ENCODE results near the gene POLR2B.
"Not testable (repeated sequence)": the region's sequence is repeated elsewhere in the genome, so short reads cannot be mapped to it uniquely, and the experiment has no call there.

The POLR2B gene

GRCh38 chr4:56978750-56979303, at the start of gene POLR2B:
TSS of gene POLR2B (plus strand) at chr4:56978896. CDS start at chr4:56978986, 90 bp downstream.
- DNase-seq = peak; percentile 90

- DNase-seq = no peak
Measured at GRCh38 chr4:56930638-56931037, 48.1 kb upstream of the POLR2B start.

GRCh38 chr4:56931924-56932323, 46.8 kb upstream of the POLR2B start:
- DNase-seq = no peak

GRCh38 chr4:56937262-56937661, 41.4 kb upstream of the POLR2B start:
- DNase-seq = no peak

- not testable (repeated sequence) for DNase-seq
Measured at GRCh38 chr4:56939826-56940225, 38.9 kb upstream of the POLR2B start.

GRCh38 chr4:56940403-56940802, 38.3 kb upstream of the POLR2B start:
- DNase-seq = no peak

- no peak for DNase-seq
Measured at GRCh38 chr4:56940971-56941370, 37.7 kb upstream of the POLR2B start.

GRCh38 chr4:56941403-56941802, 37.3 kb upstream of the POLR2B start:
- DNase-seq = no peak

- DNase-seq = no peak
Measured at GRCh38 chr4:56953680-56954520, 24.8 kb upstream of the POLR2B start.

GRCh38 chr4:56958111-56958517, 20.6 kb upstream of the POLR2B start:
- no peak for DNase-seq

- DNase-seq = no peak
Measured at GRCh38 chr4:56959100-56959499, 19.6 kb upstream of the POLR2B start.

GRCh38 chr4:56961107-56961500, 17.6 kb upstream of the POLR2B start:
- DNase-seq = no peak

GRCh38 chr4:56971383-56971782, 7.3 kb upstream of the POLR2B start:
- DNase-seq = no peak

GRCh38 chr4:56972389-56972788, 6.3 kb upstream of the POLR2B start:
- no peak for DNase-seq

GRCh38 chr4:56972809-56973208, 5.9 kb upstream of the POLR2B start:
- DNase-seq = no peak

- no peak for DNase-seq
Measured at GRCh38 chr4:56973336-56973735, 5.4 kb upstream of the POLR2B start.

- no peak for DNase-seq
Measured at GRCh38 chr4:56976283-56976836, 2.3 kb upstream of the POLR2B start.

GRCh38 chr4:56976837-56977320, 1.8 kb upstream of the POLR2B start:
- DNase-seq = peak; percentile 54

- peak; percentile 99 for DNase-seq
Measured at GRCh38 chr4:56977321-56978012, 1.2 kb upstream of the POLR2B start, which contains the start of gene NOA1. TSS of gene NOA1 (minus strand) at chr4:56977606. CDS start at chr4:56977585, 21 bp downstream.

GRCh38 chr4:56979421-56980072, 851 bp downstream of the POLR2B start:
- peak; percentile 48 for DNase-seq

GRCh38 chr4:56981795-56982201, 3.1 kb downstream of the POLR2B start:
- peak; percentile 14 for DNase-seq

- no peak for DNase-seq
Measured at GRCh38 chr4:56986192-56986591, 7.5 kb downstream of the POLR2B start.

- DNase-seq = no peak
Measured at GRCh38 chr4:56986952-56987351, 8.3 kb downstream of the POLR2B start.
